Measurements from ENCODE around the gene PTP4A2. TPM values are rescaled to one million over a fixed set of nuclear protein-coding genes. Genes with fewer than 3 reads are reported as not detected.
A peak's percentile ranks its signal among the peaks of the same experiment; 100 is the strongest.

PTP4A2 gene
- total and polyA plus RNA-seq, 2 donors (not counting 1 experiment from before 2014, with no cell fraction given) = 78.2 to 193 TPM

- Histone ChIP-seq H3K9ac (ENCODE audit: low read length) (no peak overlapping the region), H3K27ac (ENCODE audit: low read length in 2 of 2) (no peak overlapping the region), H3K4me1 (ENCODE audit: control insufficient read depth in 2 of 2, insufficient read depth in 2 of 2, low read length in 2 of 2) (peaks cover 24 to 31% of the 10 kb centered on the region in 2 donors), H4K20me1 (ENCODE audit: control insufficient read depth, insufficient read depth, low read length, poor library complexity, severe bottlenecking) (no peaks in the 10 kb centered on the region), H3K36me3 (replicated peaks in 1 of 2; ENCODE audit: control extremely low read depth in 1 of 2, control insufficient read depth in 1 of 2, extremely low read depth in 1 of 2, insufficient read depth in 2 of 2, low read length in 1 of 2) (no peaks in the 10 kb centered on the region), H2AFZ (ENCODE audit: insufficient read depth, low read depth, low read length, poor library complexity, severe bottlenecking) (peak overlapping the region; percentile 2), H3K9me3 (ENCODE audit: control extremely low read depth in 1 of 3, control insufficient read depth in 2 of 3, insufficient read depth in 1 of 3, low read length in 2 of 3) (no peaks in the 10 kb centered on the region), H3K27me3 (replicated peaks in 1 of 4; ENCODE audit: control extremely low read depth in 1 of 4, control insufficient read depth in 3 of 4, insufficient read depth in 4 of 4, low read length in 3 of 4) (no peaks in the 10 kb centered on the region), H3K4me2 (replicated peaks; ENCODE audit: low read depth, low read length, poor library complexity, severe bottlenecking) (no peak overlapping the region), H3K79me2 (ENCODE audit: control insufficient read depth, insufficient read depth, low read length) (peaks cover 5% of the 10 kb centered on the region), H3K4me3 (ENCODE audit: control extremely low read depth in 1 of 5, extremely low read depth in 1 of 5, insufficient read depth in 1 of 5, low read depth in 2 of 5, low read length in 4 of 5) (no peak overlapping the region)
- CTCF ChIA-PET = interaction anchor here (0.8 to 19.4 kb wide), 7 partner anchors 10 to 166 kb away, joined by 4 to 433 read pairs (median 5); partner anchors contain the start of gene PTP4A2
- no peak for ATAC-seq (ENCODE audit: low read depth)
- Mint-ChIP-seq H3K27ac (peak overlapping the region; percentile 41), H3K4me3 (no peak overlapping the region), H3K4me1 (peaks cover 26% of the 10 kb centered on the region), H3K9me3 (ENCODE audit: insufficient read depth) (no peaks in the 10 kb centered on the region), H3K27me3 (no peaks in the 10 kb centered on the region)
- WGBS (ENCODE audit: insufficient coverage) = 69% methylated on average over 5 of the region's 6 CpGs
- TF ChIP-seq CTCF (IDR thresholded peaks at IDR 0.05) (no peak), EZH2 (IDR thresholded peaks at IDR 0.05; ENCODE audit: borderline replicate concordance, insufficient read depth, low read depth, low read length, poor library complexity, severe bottlenecking) (no peak)
- DNase-seq = no peak
- intact Hi-C loops (cut with micrococcal nuclease) = no loop called here
- POLR2A ChIA-PET = interaction anchor here (0.8 to 2.8 kb wide), 3 partner anchors 9 to 17 kb away, joined by 3 to 8 read pairs (median 4); partner anchors contain the start of gene PTP4A2
Observed at GRCh38 chr1:31954607-31955283, 16.6 kb upstream of the PTP4A2 start.

- no peak for TF ChIP-seq EZH2 (IDR thresholded peaks at IDR 0.05; ENCODE audit: borderline replicate concordance, insufficient read depth, low read depth, low read length, poor library complexity, severe bottlenecking)
- TF ChIP-seq CTCF (IDR thresholded peaks at IDR 0.05) = no peak
- Histone ChIP-seq H3K79me2 (ENCODE audit: control insufficient read depth, insufficient read depth, low read length) (peaks cover 5% of the 10 kb centered on the region), H3K4me1 (ENCODE audit: control insufficient read depth in 2 of 2, insufficient read depth in 2 of 2, low read length in 2 of 2) (peaks cover 20 to 28% of the 10 kb centered on the region in 2 donors), H3K9me3 (ENCODE audit: control extremely low read depth in 1 of 3, control insufficient read depth in 2 of 3, insufficient read depth in 1 of 3, low read length in 2 of 3) (no peaks in the 10 kb centered on the region), H3K27ac (ENCODE audit: low read length in 2 of 2) (no peak overlapping the region), H2AFZ (ENCODE audit: insufficient read depth, low read depth, low read length, poor library complexity, severe bottlenecking) (no peak overlapping the region), H4K20me1 (ENCODE audit: control insufficient read depth, insufficient read depth, low read length, poor library complexity, severe bottlenecking) (no peaks in the 10 kb centered on the region), H3K27me3 (replicated peaks in 1 of 4; ENCODE audit: control extremely low read depth in 1 of 4, control insufficient read depth in 3 of 4, insufficient read depth in 4 of 4, low read length in 3 of 4) (no peaks in the 10 kb centered on the region), H3K4me2 (replicated peaks; ENCODE audit: low read depth, low read length, poor library complexity, severe bottlenecking) (no peak overlapping the region), H3K4me3 (ENCODE audit: control extremely low read depth in 1 of 5, extremely low read depth in 1 of 5, insufficient read depth in 1 of 5, low read depth in 2 of 5, low read length in 4 of 5) (no peak overlapping the region), H3K36me3 (replicated peaks in 1 of 2; ENCODE audit: control extremely low read depth in 1 of 2, control insufficient read depth in 1 of 2, extremely low read depth in 1 of 2, insufficient read depth in 2 of 2, low read length in 1 of 2) (no peaks in the 10 kb centered on the region), H3K9ac (ENCODE audit: low read length) (no peak overlapping the region)
- no peak for DNase-seq
- CTCF ChIA-PET = interaction anchor here (1.3 to 19.4 kb wide), 4 partner anchors 9 to 164 kb away, joined by 5 to 433 read pairs (median 28); partner anchors contain the start of gene PTP4A2
- POLR2A ChIA-PET = interaction anchor here (2.8 kb wide), 1 partner anchor 8 kb away, joined by 8 read pairs; no protein-coding TSS in a partner anchor
- H3K9me3 Mint-ChIP-seq (ENCODE audit: insufficient read depth) = no peaks in the 10 kb centered on the region
- H3K27ac Mint-ChIP-seq = no peak overlapping the region
- H3K4me3 Mint-ChIP-seq = no peak overlapping the region
- H3K4me1 Mint-ChIP-seq = peaks cover 23% of the 10 kb centered on the region
- intact Hi-C loops (cut with micrococcal nuclease) = no loop called here
- WGBS (ENCODE audit: insufficient coverage) = 100% methylated on average over 1 of the region's 2 CpGs
- no peak for ATAC-seq (ENCODE audit: low read depth)
- H3K27me3 Mint-ChIP-seq = no peaks in the 10 kb centered on the region
Observed at GRCh38 chr1:31952825-31953220, 14.7 kb upstream of the PTP4A2 start.
